DND-41 (cell line): Measurements from ENCODE around the gene RAI14.

ENCODE experiments used
- ATAC-seq: fragments of 200-7000 bp; cut with Tn5 transposase; 3 replicates; pipeline ENCODE4 v1.9.1; 2021; ENCODE audit warnings: low read depth; ENCODE audit not compliant: insufficient read depth
- DNase-seq: peaks from one replicate; pipeline ENCODE4 v3.0.0-alpha.2; 2020
- H2AFZ ChIP-seq: 2 replicates; pipeline ENCODE4 v1.6.0; 2012; ENCODE audit warnings: low read depth, low read length
- H3K27ac ChIP-seq: 2 replicates; pipeline ENCODE4 v1.5.1; 2012; ENCODE audit warnings: low read length, inconsistent platforms
- H3K27me3 ChIP-seq: fragments of 200-600 bp; sonication (generic); 2 replicates; pipeline ENCODE4 v1.6.0; 2012; ENCODE audit warnings: low read length, mild to moderate bottlenecking, inconsistent platforms; ENCODE audit not compliant: insufficient read depth, poor library complexity
- H3K36me3 ChIP-seq: 2 replicates; pipeline ENCODE4 v1.5.1; 2012; ENCODE audit warnings: low read length, inconsistent platforms; ENCODE audit not compliant: insufficient read depth
- H3K4me1 ChIP-seq: 2 replicates; pipeline ENCODE4 v1.5.1; 2012; ENCODE audit warnings: mild to moderate bottlenecking, low read length; ENCODE audit not compliant: insufficient read depth
- H3K4me2 ChIP-seq: 2 replicates; pipeline ENCODE4 v1.6.0; 2012; ENCODE audit warnings: mild to moderate bottlenecking, moderate library complexity, low read length, inconsistent platforms; ENCODE audit not compliant: insufficient read depth
- H3K4me3 ChIP-seq, 2 experiments: fragments of 200-600 bp in 1 of 2; shearing (Covaris generic) in 1 of 2; 2 replicates each; pipeline ENCODE4 v1.5.1; 2012 to 2016; ENCODE audit warnings: inconsistent platforms in 2 of 2, low read length in 2 of 2, mild to moderate bottlenecking in 2 of 2, low read depth in 1 of 2, moderate library complexity in 1 of 2
- H3K79me2 ChIP-seq: 2 replicates; pipeline ENCODE4 v1.6.0; 2012; ENCODE audit warnings: low read length, inconsistent platforms; ENCODE audit not compliant: insufficient read depth
- H3K9ac ChIP-seq: 2 replicates; pipeline ENCODE4 v1.6.0; 2012; ENCODE audit warnings: low read depth, mild to moderate bottlenecking, inconsistent platforms, low read length, moderate library complexity
- H3K9me3 ChIP-seq: 2 replicates; pipeline ENCODE4 v1.5.1; 2012; ENCODE audit warnings: low read length, moderate library complexity, mild to moderate bottlenecking, inconsistent platforms; ENCODE audit not compliant: insufficient read depth, severe bottlenecking
- H4K20me1 ChIP-seq: 2 replicates; pipeline ENCODE4 v1.6.0; 2012; ENCODE audit warnings: low read length; ENCODE audit not compliant: insufficient read depth
- EZH2 ChIP-seq: IDR thresholded peaks from 3 replicates; pipeline ENCODE4 v1.6.1; 2012; ENCODE audit warnings: borderline replicate concordance, low read depth, mild to moderate bottlenecking, moderate library complexity, low read length, inconsistent platforms; ENCODE audit not compliant: severe bottlenecking
- TF ChIP-seq, protein P1 (sequence below): IDR thresholded peaks from 2 replicates; pipeline ENCODE4 v1.5.1; 2012; ENCODE audit warnings: borderline replicate concordance, low read length, moderate library complexity, mild to moderate bottlenecking; ENCODE audit not compliant: poor library complexity, severe bottlenecking; ENCODE audit errors: extremely low read depth

Gene RAI14

DNA sequence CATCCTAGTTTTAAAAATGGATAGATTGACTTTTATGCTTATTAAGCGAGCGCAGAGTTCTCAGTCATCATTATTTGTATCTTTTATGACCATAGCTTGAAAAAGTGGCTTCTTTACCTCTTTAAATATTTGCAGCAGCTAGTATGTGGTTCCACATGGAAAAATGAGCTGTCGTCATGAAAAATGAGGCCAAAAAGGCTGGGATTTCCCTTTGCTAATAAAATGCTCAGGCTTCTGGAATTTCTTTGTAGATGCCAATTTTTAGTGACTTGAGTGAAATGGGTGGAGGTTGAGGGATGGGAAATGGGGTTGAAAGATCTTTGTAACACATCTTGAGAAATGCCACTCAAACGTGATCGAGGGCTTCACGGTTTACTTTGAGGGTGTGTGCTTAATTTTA is 35.2 kb downstream of the RAI14 start:
- no peaks in the 10 kb centered on the region for H3K9me3 ChIP-seq
- H3K9ac ChIP-seq, result no peak overlapping the region
- H3K27ac ChIP-seq, result no peak overlapping the region
- H3K4me2 ChIP-seq, result no peak overlapping the region
- H3K4me1 ChIP-seq, result no peaks in the 10 kb centered on the region
- H3K79me2 ChIP-seq, result no peaks in the 10 kb centered on the region
- no peak for TF ChIP-seq EZH2
- TF ChIP-seq, protein P1, sequence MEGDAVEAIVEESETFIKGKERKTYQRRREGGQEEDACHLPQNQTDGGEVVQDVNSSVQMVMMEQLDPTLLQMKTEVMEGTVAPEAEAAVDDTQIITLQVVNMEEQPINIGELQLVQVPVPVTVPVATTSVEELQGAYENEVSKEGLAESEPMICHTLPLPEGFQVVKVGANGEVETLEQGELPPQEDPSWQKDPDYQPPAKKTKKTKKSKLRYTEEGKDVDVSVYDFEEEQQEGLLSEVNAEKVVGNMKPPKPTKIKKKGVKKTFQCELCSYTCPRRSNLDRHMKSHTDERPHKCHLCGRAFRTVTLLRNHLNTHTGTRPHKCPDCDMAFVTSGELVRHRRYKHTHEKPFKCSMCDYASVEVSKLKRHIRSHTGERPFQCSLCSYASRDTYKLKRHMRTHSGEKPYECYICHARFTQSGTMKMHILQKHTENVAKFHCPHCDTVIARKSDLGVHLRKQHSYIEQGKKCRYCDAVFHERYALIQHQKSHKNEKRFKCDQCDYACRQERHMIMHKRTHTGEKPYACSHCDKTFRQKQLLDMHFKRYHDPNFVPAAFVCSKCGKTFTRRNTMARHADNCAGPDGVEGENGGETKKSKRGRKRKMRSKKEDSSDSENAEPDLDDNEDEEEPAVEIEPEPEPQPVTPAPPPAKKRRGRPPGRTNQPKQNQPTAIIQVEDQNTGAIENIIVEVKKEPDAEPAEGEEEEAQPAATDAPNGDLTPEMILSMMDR, result no peak
- no peaks in the 10 kb centered on the region for H4K20me1 ChIP-seq
- peaks cover 9% of the 10 kb centered on the region for H3K27me3 ChIP-seq
- H3K4me3 ChIP-seq, result no peak overlapping the region
- ATAC-seq (no peak), DNase-seq (no peak)
- H3K36me3 ChIP-seq, result no peaks in the 10 kb centered on the region
- no peak overlapping the region for H2AFZ ChIP-seq

DNA sequence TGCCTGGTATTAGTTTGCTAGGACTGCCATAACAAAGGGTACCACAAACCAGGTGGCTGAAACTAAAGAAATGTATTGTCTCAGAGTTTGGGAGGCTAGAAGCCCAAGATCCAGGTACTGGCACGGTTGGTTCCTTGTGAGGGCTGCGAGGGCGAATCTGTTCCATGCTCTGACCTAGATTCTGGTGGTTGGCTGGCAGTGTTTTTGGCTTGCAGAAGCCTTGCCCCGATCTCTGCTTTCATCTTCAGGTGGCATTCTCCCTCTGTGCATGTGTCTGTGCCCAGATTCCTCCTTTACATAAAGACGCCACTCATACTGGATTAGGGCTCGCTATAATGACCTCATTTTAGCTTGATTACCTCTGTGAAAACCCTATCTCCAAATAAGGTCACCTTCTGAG is 36.7 kb downstream of the RAI14 start:
- H3K9me3 ChIP-seq, result no peaks in the 10 kb centered on the region
- H3K27me3 ChIP-seq, result peaks cover 9% of the 10 kb centered on the region
- TF ChIP-seq, protein P1, result no peak
- TF ChIP-seq EZH2, result no peak
- H3K79me2 ChIP-seq, result no peaks in the 10 kb centered on the region
- no peak overlapping the region for H2AFZ ChIP-seq
- H3K4me3 ChIP-seq, result no peak overlapping the region
- no peak overlapping the region for H3K9ac ChIP-seq
- H3K36me3 ChIP-seq, result no peaks in the 10 kb centered on the region
- ATAC-seq (no peak), DNase-seq (no peak)
- no peak overlapping the region for H3K27ac ChIP-seq
- H4K20me1 ChIP-seq, result no peaks in the 10 kb centered on the region
- no peak overlapping the region for H3K4me2 ChIP-seq
- H3K4me1 ChIP-seq, result no peaks in the 10 kb centered on the region

DNA sequence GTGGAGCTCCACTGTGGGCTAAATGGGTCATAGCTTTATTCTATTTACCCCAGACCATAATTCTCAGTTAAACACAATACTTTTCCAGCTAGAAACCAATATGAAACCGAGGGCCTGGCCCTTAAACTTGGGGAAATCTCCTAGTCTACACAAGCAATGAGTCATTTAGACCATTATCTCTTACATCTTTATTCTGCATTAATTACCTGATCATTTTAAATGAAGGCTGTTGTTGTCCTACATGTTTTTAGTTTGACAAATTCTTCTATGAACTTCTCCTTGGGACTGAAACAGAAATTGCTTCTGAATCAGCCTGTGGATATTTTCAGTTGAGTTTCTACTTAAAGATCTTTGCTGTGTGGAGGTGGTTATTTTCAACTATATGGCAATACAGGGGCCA is 37.9 kb downstream of the RAI14 start:
- Histone ChIP-seq H3K79me2 (no peaks in the 10 kb centered on the region), H2AFZ (no peak overlapping the region), H3K4me2 (no peak overlapping the region), H3K4me1 (no peaks in the 10 kb centered on the region), H3K27ac (no peak overlapping the region), H3K27me3 (peaks cover 9% of the 10 kb centered on the region), H3K36me3 (no peaks in the 10 kb centered on the region), H3K9ac (no peak overlapping the region), H3K9me3 (no peaks in the 10 kb centered on the region), H4K20me1 (no peaks in the 10 kb centered on the region), H3K4me3 (no peak overlapping the region)
- DNase-seq (no peak), ATAC-seq (no peak)
- TF ChIP-seq, protein P1, result no peak
- no peak for TF ChIP-seq EZH2

DNA sequence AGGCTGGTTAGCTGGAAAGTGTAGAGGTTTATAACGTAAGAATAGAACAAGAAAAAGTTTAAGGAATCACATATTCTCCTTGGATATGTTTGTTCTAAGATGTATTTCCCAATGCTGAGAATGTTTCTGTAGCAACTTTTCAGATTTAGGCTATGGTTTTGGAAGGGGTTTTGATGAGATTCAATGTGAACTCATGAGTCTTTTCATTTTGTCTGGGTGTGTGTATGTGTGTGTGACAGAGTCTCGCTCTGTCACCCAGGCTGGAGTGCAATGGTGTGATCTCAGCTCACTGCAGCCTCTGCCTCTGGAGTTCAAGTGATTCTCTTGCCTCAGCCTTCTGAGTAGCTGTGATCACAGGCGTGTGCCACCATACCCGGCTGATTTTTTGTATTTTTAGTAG is 38.6 kb downstream of the RAI14 start:
- TF ChIP-seq, protein P1, result no peak
- no peak for TF ChIP-seq EZH2
- ATAC-seq, result no peak
- no peak overlapping the region for H2AFZ ChIP-seq
- H3K4me1 ChIP-seq, result no peaks in the 10 kb centered on the region
- peaks cover 9% of the 10 kb centered on the region for H3K27me3 ChIP-seq
- no peak overlapping the region for H3K27ac ChIP-seq
- no peaks in the 10 kb centered on the region for H3K36me3 ChIP-seq
- no peaks in the 10 kb centered on the region for H3K79me2 ChIP-seq
- no peaks in the 10 kb centered on the region for H4K20me1 ChIP-seq
- no peaks in the 10 kb centered on the region for H3K9me3 ChIP-seq
- no peak overlapping the region for H3K9ac ChIP-seq
- DNase-seq, result no peak
- H3K4me2 ChIP-seq, result no peak overlapping the region
- no peak overlapping the region for H3K4me3 ChIP-seq
